Occipital lobe (tissue), 2 donors: ENCODE data around the gene ASPSCR1. TPM values are rescaled to one million over a fixed set of nuclear protein-coding genes. Genes with fewer than 3 reads are reported as not detected.

Source experiments
- DNase-seq: peaks from one replicate; lab custom pipeline; 2025; lab: John Stamatoyannopoulos, UW
- total RNA-seq: library from RNA; depleted of rRNA; stranded (reverse); fragments of >200 nt; gene quantifications from one replicate; pipeline ENCODE4 v1.2.3, GENCODE V29; 2014

The ASPSCR1 gene
- total RNA-seq, 1 donor from 2014 or later = 11.1 TPM

DNA sequence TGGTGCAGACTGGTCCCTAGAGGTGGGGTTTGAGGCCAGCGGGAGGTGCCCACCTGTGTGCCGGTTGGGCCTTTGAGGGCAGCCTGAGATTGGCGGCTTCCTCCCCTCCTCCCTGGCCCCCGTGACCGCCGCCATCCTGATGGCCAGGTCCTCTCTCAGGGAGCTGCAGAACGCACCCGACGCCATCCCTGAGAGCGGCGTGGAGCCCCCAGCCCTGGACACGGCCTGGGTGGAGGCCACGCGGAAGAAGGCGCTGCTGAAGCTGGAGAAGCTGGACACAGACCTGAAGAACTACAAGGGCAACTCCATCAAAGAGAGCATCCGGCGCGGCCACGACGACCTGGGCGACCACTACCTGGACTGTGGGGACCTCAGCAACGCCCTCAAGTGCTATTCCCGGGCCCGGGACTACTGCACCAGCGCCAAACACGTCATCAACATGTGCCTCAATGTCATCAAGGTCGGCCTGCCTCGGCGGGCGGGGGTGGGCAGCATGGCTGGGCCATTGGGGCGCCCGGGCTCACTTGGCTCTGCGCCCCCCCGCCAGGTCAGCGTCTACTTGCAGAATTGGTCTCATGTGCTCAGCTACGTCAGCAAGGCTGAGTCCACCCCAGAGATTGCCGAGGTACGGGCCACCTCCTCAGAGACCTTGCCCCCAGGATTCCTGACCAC is 77.1 kb downstream of the ASPSCR1 start:
- DNase-seq = no peak

DNA sequence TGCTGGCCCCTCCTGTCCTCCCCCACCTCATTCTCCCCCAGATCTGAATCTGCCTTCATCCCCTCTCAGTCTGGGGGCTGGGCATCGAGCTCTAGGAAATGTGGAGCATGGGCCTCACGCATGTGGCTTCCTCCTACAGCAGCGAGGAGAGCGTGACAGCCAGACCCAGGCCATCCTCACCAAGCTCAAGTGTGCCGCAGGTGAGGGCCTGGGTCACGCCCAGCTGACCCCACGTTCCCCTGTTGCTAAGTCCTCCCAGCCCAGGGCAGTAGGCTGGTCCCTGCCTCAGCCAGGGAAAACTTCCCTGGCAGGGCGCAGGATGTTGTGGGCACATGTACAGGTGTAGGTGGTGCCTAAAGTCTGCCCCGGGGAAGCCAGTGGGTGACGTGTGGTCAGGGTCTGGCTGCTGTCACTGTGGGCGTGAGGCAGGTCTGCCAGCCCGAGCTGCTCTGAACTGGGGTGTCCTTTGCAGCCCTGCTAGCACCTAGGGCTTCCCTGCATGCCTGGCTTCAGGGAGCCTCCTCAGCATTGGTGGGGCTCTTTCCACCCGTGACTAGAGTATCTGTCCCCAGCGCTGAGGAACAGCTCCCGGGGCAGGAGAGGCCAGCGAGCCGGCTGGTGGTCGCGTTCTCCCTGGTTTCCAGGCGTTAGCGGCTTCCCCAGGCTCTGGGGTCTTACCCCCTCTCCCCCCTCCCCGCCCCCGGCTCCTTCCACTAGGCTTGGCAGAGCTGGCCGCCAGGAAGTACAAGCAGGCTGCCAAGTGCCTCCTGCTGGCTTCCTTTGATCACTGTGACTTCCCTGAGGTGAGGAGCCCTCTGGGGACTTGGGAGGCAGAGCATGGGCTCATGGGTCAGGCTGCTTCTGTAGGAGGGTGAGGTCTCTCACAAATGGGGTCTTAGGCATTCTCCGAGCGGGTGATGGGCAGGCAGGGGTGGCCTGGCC is 77.9 kb downstream of the ASPSCR1 start:
- no peak for DNase-seq

DNA sequence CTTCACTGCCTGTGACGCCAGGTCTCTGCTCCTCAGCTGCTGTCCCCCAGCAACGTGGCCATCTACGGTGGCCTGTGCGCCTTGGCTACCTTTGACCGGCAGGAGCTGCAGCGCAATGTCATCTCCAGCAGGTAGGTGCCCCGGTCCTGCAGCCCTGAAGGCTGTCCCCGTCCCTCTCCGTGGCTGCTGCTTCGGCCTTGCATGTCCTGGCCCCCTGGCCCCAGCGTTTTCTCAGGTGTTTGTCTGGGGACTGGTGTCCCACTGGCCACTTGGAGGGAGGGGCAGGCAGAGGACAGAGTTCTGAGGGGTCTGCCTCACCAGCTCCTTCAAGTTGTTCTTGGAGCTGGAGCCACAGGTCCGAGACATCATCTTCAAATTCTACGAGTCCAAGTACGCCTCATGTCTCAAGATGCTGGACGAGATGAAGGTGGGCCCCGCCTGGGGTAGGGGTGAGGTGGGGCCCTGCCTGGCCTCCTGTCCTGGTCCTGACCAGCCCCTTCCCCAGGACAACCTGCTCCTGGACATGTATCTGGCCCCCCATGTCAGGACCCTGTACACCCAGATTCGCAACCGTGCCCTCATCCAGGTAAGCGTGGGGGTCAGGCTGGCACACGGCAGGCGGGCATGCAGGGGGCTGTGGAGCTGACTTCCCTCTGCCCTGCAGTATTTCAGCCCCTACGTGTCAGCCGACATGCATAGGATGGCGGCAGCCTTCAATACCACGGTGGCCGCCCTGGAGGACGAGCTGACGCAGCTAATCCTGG is 78.7 kb downstream of the ASPSCR1 start:
- DNase-seq = no peak

DNA sequence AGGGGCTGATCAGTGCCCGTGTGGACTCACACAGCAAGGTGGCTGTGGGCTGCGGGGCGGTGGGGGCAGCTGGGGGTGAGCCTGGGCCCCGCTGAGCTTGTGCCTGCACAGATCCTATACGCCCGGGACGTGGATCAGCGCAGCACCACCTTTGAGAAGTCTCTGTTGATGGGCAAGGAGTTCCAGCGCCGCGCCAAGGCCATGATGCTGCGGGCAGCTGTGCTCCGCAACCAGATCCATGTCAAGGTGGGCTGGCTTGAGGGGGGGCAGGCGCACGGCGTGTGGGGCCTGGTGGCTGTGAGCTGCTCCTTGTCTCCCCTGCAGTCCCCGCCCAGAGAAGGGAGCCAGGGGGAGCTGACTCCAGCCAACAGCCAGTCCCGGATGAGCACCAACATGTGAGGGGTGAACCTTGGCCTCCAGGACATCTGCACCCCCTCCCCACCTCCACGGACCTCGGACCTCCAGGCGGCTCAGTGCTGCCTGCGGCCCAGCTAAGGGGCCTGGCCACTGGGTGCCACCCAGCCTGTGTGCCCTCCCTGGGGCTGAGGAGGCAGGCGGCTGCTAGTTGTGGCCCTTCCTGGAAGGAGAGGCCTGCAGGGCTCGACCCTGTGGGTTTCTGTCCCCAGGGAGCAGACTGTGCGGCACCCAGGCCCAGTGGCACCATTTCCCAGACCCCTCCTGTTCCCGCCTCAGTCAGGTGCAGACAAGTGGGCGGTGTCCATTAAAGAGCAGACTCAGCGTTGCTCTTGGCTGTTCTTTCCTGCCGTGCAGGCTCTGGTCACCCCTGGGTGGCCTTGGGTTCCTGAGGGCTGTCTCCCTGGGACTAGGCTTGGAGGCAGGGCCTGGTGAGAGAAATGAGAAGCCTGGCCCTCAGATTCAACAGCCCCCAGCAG is 79.5 kb downstream of the ASPSCR1 start:
- DNase-seq = no peak

DNA sequence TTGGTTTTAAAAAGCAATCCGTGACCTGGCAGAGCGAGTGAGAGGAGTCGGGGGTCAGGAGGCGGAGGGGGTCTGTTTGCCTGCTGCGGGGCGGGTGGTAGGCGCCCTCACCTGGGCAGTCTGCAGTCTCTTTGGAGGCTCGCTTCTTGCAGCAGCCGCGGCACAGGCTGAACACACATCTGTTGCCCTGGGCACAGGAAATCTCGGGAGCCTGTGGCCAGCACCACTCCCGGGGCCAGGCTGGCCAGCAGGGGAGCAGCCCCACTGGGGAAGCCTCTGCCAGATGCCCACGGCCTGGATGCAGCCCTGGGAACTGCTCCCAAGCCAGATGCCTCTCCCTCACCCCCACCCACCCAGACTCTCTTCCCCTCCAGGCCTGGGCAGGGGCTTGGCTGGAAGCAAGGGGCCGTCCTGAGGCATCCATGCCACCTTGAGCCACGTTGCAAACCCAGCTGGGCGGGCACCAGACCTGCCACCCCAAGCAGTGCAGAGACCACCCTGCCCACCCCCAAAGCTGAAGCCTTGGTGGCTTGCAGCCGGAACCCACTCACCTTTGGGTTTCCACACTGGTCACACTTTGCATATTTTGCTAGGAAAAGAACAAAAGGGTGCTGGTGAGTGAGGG is 80.9 kb downstream of the ASPSCR1 start:
- DNase-seq = no peak

DNA sequence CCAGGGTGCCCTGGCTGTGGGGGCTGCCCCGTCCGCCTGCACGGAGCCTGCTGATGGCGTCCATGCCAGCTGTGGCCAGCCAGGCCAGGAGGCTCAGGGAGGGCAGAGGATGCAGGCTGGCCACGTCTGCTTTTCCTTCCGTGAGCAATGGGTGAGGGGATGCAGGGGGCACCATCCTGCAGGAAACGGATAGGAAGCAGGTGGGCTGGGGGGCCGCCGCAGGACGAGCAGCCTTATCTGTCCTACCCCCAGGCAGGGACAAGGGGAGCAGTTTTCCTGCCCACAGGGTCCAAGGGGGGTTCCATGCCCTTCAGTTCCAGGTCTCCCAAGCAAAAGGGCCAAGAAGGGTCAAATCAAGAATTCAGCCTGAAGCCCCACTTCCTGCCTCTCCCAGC is 81.4 kb downstream of the ASPSCR1 start:
- DNase-seq = no peak

DNA sequence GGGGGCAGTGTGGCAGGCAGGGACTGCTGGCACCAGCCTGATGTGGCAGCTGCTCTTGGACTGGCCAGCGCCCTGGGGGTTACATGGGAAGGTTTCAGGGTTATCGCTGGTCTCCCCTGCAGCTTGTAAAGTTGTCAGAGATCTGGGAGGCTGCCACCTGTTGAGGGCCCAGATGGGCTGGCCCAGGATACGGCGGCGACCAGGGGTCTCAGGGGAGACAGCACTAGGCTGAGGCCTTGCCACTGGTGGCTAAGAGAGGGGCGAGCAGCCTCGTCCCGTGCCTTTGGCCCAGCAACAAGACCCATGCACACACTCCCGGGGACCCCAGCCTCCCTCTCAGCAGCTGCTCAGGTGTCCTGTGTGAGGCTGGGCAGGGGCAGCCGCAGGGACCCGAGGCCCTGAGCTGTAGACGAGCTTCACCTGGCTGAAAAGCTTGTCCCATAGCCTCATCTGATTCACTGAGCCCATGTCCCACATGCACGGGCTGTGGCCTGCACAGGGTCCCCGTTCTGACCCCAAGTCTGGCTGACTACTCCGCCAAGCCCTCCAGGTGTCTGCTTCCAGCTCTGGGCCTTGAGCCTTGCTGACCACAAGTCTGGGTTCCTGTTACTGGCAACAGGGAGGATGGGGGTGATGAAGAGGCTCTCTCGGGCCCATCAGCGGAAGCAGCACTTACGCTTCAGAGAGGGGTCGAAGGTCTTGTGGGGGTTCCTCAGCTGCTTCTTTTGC is 82.0 kb downstream of the ASPSCR1 start:
- no peak for DNase-seq

DNA sequence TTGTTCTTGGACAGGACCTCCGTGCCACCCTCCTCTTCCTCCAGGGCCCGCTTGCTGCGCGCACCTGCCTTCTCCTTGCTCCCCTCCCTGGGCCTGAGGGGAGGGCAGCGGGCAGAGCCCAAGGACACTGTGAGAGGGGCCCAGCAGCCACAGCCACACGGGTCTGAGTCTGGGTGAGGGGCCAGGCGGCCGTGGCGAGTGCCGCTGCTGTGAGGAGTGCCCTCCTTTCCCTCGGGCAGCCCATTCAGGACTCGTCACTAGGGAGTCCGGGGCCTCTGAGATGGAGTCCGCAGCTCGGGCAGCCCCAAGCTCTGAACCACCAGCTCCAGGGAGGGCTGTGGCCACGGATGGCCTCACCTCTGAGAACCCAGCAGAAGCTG is 82.6 kb downstream of the ASPSCR1 start:
- DNase-seq = no peak

DNA sequence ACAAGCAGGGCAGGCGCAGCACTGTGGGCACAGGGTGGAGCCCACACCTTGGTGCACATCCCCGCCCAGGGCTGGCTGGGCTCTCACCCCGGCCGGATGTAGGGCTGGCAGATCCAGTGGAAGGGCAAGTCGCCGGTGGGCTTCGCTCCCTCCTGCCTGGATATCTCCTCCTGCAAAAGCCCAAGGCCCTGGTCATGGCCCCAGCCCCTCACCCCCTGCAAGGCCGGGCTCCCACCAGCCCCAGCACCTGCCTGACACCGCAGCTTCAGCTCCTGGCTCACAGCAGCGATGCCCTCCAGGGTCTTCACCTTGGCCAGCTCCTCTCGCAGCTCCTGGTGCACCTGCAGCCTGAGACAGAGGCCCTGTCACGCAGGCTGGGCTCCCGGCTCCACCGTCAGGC is 83.2 kb downstream of the ASPSCR1 start:
- DNase-seq = no peak

DNA sequence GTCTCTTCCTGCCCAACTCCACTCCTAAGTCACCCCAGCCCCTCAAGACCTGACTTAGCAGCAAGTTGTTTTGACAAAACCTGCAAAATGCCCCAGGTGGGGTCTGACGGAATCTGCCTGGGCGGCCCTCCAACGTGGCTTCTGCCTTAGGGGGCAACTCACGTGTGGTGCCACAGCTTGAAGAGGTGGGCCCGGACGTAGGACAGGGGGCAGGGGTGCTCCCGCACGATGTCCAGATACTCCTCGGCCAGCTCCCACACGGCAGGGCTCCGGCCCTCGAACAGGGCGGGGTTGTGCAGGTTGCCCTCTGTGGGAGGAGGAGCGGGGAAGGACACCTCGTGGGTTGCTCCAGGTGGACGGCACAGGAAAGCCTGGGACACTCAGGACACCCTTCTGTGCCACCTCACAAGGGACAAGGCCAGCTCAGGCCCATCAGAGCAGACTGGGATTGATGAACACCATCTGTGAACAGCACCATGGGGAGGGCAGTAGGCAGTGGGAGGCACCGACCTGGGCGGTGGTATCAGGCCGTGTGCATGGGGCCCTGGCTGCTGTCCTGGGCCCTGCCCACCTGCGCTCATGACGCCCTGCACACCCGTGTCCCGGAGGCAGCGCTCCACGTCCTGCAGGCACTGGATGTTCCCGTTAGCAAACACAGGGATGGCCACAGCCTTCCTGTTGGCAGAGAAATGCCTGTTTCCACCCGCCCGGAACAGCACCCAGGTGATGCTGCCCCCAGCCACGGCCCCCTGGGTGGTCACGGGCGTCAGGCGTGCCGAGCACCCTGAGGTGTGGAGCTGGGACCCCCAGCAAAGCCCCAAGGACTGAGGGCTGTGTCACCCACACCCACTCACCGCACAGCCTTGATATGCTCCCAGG is 83.9 kb downstream of the ASPSCR1 start:
- no peak for DNase-seq

DNA sequence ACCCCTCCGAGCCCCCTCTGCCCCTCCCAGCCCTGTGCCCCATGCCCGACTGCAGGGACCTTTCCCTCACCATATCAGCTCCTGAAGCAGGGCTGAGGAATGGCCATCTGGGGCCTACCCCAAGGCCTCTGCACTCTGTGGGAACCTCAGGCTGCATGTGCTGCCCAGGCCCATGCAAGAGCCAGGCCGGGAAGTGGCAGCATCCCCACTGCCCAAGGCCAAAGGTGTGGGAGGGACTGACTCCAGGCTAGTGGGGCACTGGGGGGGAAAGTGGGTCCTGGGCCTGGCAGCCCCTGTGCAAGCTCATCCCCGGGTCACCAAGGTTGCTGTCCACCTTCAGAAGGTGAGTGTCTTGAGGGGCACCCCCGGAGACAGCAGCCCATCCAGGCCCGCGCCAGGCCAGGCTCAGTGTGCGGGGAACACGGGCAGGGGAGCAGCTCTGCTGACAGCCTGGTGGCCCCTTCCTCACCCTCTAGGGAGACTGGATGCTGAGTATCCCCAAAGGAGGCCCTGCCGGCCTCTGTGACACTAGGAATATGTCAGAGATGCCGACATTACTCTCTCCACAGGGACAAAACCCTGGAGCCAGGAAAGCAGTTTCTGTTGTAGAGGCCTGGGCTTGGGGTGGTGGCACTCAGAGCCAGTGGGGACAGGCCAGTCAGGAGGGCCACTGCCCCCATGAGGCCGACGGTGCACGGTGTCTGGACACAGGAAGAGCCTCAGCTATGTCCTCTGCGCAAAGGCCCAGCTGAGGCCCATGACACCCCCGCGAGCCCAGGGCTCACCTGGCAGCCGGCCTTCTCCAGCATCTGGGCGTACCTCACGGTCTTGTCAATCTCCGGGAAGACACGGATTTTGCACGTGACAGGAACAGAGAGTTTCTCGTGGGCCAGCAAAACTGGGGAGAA is 84.9 kb downstream of the ASPSCR1 start:
- no peak for DNase-seq

DNA sequence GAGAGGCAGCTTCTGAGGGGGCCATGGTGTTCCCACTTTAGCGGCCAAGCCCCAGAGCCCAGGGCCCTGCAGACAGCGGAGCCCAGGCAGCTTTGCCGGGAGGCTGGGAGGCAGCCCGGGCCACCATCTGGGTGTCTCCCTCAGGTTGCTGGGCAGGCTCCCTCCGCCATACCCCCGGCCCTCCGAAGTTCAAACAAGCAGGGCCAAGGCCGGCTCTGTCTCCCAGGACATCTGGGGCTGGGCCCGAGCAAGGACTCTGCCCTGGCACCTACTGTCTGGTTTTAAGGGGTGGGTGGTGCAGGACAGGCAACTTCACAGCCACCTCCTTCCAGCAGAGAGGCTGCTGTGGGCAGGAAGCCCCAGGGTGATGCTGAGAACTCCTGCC is 85.5 kb downstream of the ASPSCR1 start:
- DNase-seq = no peak

DNA sequence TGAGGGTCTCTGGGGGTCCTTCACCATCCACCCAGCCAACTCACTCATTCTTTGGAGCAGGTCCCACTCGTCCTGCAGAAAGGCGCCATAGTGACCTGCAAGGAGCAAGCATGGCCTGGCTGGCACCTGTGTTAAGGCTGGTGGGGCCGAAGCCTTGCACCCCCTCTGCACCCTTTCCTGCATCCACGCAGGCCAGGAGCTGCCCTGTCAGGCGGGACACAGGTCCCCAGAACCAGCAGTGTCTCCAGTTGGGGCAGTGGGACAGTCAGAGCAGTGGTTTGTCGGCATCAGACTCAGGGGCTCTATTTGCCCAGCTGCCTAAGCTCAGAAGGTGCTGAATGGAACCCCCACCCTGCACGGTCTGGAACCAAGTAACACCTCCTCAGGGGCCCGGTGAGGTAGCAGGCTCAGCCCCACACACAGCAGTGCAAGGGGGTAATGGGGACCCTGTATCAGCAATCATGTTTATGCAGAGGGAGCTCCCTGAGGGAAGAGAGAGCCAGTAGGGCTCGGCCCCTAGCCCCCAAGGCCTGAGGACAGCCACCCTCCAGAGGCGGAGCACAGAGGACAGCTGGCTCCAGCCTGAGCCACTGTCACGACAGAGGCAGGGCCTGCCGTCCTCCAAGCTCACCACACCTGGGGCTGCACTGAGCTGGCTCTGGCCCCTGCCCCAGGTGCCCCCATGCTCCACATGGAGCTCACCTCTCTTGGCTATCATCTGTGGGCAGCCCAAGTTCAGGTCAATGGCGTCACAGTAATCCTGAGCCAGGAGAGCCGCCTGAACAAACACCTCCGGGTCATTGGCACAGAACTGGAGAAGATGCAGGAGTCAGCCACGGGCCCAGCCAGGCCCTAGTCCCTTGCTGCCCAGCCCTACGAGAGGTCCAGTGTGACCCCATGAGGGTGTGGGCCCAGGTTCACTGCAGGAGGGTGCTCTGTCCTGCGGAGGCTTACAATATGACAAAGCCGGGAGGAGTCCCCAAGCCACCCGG is 86.3 kb downstream of the ASPSCR1 start:
- DNase-seq = no peak

DNA sequence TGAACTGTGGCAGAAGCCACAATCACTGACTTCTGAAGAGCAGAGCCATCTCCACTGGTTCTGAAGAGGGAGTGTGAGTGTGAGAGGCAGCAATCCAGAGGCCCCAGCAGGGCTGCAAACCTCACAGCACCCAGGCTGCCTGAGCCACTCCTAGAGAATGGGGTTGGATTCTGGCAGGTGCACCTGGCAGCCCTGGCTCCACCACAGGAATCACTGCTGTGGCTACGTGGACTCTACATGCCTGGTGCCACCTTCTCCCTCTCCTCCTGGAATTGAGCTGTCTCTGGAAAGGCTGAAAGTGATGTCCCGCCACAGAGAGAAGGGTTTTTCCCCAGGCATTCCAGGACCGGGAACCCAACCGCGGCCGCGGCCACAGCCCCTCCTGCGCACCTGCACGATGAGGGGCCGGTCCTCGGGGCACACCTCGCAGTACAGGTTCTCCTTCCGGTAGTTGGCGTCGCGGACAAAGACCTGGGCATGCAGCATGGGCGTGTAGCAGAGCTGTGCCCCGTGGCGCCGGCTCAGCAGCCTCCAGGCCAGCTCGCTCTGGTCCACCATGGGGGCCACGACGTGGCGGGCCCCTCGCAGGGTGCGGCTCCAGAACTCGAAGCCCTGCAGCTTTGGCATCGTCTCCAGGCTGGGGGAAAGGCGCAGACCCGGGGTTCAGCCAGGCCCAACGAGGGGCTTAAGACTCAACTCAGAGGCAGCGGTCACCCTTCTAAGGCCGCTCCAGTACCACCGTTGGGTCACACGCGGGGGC is 87.2 kb downstream of the ASPSCR1 start:
- DNase-seq = no peak

DNA sequence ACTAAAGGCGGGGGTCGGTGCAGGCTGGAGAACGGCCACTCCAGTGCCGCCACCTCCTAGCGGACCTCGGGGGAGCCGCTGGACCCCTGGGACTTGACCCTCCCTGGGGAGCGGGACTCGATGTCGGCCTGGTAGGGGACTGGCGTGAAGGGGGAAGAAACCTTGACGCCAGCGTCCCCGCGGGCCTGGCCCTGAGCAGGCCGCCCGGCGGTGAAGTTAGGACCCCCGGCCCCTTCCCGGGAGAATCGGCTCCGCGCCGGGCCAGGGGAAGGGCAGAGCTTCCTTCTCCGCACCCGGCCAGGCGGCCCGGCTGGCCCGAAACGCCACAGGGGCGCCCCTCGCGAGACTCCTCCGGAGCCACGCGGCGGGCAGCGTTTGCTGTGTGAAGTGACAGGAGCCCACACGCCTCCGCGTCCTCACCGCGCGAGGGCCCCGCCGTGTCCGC is 87.8 kb downstream of the ASPSCR1 start:
- no peak for DNase-seq
